Measurements from ENCODE around the gene MOB1B. TPM values are rescaled to one million over a fixed set of nuclear protein-coding genes. Genes with fewer than 3 reads are reported as not detected.

MOB1B gene
- total RNA-seq, 1 experiment from 2014 or later: 9.2 TPM

GRCh38 chr4:70914000-70914399 lies 11.8 kb downstream of the MOB1B start:
- no peak for DNase-seq (ENCODE audit: extremely low read depth, low read depth)

GRCh38 chr4:70914631-70915030 lies 12.5 kb downstream of the MOB1B start:
- DNase-seq (ENCODE audit: extremely low read depth, low read depth): no peak

GRCh38 chr4:70915036-70915815 lies 13.1 kb downstream of the MOB1B start:
- no peak for DNase-seq (ENCODE audit: extremely low read depth, low read depth)

- no peak for DNase-seq (ENCODE audit: extremely low read depth, low read depth)
These were observed 13.8 kb downstream of the MOB1B start for GRCh38 chr4:70915874-70916559.

DNA sequence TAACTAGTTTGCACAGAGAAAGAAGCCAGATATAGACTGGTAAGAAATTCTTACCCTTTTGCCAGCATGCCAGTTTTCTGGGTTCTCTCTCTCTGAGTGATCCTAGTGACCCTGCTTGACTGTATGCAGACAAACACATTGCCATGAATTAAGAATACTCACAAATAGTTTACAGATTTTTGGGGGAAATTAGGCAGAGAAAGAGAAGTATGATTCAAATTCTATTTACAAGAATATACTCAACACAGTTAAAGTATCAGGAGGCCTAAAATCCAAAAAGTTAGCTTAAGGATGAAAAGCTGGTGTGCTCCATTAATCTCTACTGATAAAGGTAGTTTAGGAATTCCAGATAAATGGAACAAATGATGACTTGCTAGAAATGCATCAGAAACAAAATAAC lies 18.4 kb downstream of the MOB1B start:
- no peak for DNase-seq (ENCODE audit: extremely low read depth, low read depth)

- DNase-seq (ENCODE audit: extremely low read depth, low read depth): no peak
These were observed 23.2 kb downstream of the MOB1B start for GRCh38 chr4:70925418-70925817.

DNA sequence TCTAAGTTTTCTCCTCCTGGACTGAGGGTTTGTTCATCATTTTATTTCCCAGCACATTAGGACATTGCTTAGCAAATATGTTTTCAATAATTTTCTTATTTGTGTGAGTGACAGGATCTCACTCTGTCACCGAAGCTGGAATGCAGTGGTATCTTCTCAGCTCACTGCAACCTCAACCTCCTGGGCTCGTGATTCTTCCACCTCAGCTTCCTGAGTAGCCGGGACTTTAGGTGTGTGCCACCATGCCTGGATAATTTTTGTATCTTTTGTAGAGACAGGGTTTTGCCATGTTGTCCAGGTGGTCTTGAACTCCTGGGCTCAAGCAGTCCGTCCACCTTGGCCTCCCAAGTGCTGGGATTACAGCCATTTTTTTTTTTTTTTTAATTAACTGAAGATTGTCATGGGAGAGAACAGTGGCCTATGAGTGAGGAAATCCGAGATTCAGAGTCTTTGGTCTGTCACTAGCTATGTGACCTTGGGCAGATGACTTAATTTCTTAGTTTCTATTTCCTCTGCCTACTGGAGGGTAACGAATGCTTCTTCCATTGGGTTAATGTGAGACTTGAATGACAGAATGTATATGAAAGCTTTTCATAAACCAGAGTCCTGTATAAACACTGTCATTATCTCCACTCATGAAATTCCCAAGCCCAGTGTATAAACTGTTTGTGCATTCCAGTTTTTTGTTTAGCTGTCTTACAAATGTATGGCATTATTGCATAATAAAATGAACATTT lies 23.9 kb downstream of the MOB1B start:
- no peak for DNase-seq (ENCODE audit: extremely low read depth, low read depth)

DNA sequence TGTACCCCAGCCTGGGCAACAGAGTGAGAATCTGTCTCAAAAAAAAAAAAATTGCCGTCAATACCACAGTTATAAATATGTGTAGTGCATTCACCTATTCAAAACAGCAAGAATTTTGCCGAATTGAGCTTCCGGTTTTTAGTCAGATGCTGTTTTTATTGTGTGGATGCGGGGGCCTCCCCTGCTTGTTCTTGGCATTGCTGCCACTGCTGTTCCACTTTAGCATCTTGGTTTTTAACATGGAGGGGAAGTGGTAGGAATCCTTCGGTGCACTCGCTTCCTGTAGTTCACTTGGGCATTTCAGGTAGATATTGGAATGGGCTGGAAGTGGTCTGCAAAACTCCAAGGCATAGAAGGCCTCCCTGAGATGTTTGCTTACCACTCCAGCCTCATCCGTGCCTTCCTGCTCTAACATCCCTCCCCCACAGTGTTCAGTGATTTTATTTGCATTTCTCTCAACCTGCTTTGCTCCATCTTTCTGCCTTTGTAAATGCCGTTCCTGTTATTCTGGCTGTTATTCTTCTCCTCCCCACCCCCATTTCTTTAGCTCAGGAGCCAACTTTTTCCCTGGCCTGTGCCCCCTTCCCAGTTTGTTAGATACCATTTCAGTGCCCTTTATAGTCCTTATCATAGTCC lies 25.5 kb downstream of the MOB1B start:
- DNase-seq (ENCODE audit: extremely low read depth, low read depth): no peak

GRCh38 chr4:70930530-70931256 lies 28.5 kb downstream of the MOB1B start:
- no peak for DNase-seq (ENCODE audit: extremely low read depth, low read depth)

GRCh38 chr4:70931347-70931746 lies 29.2 kb downstream of the MOB1B start:
- no peak for DNase-seq (ENCODE audit: extremely low read depth, low read depth)

DNA sequence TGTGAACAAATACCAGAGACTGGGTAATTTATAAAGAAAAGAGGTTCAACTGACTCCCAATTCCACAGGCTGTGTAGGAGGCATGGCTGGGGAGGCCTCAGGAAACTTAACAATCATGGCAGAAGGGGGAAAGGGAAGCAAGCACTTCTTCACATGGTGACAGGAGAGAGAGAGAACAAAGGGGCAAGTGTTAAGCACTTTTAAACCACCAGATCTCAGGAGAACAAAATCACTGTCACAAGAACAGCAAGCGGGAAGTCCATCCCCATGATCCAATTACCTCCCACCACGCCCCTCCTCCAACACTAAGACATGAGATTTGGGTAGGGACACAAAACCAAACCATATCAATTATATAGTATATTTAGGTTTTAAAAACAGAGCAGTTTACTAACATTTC lies 30.8 kb downstream of the MOB1B start:
- no peak for DNase-seq (ENCODE audit: extremely low read depth, low read depth)

- no peak for DNase-seq (ENCODE audit: extremely low read depth, low read depth)
These were observed 33.0 kb downstream of the MOB1B start for GRCh38 chr4:70935038-70935695.

DNA sequence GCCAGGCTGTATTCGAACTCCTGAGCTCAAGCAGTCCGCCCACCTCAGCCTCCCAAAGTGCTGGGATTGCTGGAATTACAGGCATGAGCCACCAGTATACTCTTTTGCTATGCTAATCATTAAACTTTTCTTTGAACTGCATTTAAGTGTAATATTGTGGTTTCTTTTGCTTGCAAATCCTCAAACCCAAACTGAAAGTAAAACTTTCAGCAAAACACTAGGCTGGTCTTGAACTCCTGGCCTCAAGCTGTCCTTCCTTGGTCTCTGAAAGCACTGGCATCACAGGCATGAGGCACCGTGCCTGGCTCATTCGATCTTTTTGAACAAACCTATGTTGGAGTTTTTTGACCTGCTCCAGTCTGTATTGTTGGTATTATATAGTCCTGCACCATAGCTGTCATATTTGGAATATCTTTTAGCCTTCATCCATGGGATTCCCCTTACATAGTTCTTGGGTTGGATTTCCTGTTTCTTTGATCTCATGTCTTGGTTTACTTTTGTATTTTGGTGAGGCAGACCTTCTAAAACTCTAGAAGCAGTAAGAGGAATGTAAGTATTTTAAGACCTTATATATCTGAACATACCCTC lies 34.1 kb downstream of the MOB1B start:
- no peak for DNase-seq (ENCODE audit: extremely low read depth, low read depth)

DNA sequence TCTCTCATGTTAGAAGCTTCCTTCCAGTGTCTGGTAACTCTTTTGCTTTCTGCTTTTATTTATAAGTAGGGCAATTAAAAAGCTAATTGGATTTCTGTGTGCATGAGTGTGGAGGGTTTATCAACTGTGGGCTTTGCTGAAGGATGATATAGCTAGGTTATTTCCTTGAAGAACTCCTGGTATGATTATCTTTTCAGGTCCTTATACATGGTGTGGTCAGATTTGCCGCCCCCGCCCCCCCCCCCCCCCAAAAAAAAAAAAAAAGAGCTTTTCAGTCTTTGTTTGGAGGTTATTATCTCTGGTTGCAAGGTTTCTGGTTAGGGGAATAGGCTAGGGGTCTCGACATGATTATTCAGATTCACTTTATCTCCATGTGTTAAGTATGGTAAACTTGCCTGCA lies 35.9 kb downstream of the MOB1B start:
- DNase-seq (ENCODE audit: extremely low read depth, low read depth): no peak

DNA sequence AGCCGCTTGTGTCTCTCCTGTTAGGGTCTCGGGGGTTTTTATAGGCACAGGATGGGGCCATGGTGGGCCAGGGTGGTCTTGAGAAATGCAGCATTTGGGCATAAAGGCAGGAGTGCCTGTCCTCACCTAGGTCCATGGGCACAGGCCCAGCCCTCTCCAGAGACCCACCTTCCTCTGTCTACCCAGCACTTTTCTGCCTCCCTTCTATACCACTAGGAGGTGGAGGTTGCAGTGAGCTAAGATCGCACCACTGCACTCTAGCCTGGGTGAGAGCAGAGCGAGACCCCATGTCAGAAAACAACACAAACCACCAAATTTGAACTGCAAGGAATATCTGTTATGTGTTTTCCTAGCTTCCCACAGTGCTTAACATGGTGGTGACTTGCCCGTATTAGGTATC lies 38.0 kb downstream of the MOB1B start:
- DNase-seq (ENCODE audit: extremely low read depth, low read depth): no peak

- DNase-seq (ENCODE audit: extremely low read depth, low read depth): no peak
These were observed 40.9 kb downstream of the MOB1B start for GRCh38 chr4:70943114-70943513.

- DNase-seq (ENCODE audit: extremely low read depth, low read depth): no peak
These were observed 42.9 kb downstream of the MOB1B start for GRCh38 chr4:70945046-70945445.

DNA sequence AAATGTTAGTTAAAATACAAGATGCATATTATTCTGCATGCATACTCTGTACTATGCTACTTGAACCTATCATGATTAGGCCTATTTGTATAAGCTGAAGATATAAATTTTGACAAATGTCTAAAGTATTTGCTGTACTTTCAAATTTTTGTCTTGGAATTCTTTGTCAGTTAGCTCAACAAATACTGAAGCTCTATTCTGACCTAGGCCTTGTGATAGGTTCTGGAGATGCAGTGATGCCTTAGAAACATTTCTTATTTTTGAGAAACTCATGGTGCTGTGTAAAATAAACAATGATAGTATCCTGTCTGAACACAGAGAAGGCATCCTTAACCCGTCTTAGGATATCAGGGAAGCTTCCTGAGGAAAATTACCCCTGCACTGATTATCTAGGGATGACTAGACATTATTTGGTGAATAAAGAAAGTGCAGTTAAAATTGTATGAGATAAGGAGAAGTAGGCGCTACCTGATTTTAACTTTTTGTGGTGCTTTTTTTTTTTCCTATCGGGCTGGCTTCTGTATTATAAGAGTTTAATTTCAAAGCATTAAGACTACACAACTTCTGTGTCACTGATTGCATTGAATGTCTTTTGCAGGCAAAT lies 43.4 kb downstream of the MOB1B start:
- DNase-seq (ENCODE audit: extremely low read depth, low read depth): no peak

- no peak for DNase-seq (ENCODE audit: extremely low read depth, low read depth)
These were observed 44.8 kb downstream of the MOB1B start for GRCh38 chr4:70946939-70947338.
